GM03348 (cell line): ENCODE data around the gene CELF2.
A peak's percentile ranks its signal among the peaks of the same experiment; 100 is the strongest.

Source experiments
- DNase-seq: peaks from one replicate; pipeline ENCODE4 v3.0.0; 2012; ENCODE audit warnings: low spot score

Gene CELF2

DNA sequence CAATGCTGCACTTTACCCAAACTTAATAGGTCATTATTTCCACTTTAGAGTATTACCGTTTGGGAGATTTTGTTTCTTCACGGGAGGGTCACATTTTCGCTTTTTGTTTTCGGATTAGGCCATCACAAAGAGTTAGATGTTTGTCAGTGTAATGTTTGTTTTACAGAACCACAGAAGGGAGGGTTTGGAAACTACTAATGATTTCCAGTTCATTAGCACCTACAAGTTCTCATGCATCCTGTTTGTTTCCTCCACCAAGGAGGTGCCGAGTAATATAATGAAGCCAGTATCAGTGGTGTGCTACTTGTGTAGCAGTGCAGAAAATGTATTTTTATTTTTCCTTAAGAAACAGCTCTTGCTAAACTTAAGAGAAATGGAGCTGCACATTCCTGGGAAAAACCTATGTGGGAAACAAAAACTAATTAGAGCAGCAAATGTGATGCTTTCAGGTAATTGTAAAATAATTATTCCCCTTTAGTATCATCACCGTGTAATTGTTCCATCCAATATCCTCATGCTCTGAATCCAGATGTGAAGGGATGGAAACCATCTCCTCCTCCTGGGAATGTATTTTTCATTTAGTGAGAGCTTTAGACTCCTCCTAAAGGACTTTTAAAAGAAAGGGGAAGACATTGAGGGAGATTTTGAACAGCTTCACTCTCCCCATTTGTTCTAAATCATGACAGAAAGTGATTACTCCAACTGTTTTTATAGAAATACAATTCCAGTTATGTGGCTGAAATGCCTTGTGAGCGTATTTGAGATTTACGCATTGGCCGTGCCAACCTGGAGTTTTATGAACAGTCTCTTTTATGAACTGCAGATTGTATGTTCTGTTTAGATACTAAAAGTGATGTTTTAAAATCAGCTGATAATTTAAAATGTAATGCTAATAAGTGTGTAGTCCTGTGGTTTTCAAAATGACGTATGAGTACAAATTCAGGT lies 5.6 kb downstream of the CELF2 start:
- DNase-seq: no peak

- DNase-seq: peak; percentile 26
These were observed 6.9 kb downstream of the CELF2 start for GRCh38 chr10:11024596-11024995.

DNA sequence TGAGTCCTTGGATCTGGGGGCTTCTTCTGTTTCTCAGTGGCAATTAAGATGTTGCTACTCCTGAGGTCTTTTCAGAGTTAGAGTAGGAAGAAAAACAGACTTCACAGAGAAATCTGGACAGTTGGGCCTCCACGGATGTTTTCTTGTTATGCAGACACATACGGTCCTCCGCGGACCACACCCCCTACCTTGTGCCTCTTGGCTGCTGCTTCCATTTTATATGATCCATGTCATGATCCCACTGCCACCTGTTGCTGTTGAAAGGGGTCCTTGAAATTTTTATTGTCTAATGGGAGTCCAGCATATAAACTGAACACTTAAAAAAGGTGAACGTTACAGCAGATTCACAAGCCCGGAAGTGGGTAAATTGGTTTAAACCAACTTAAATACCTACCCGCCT lies 8.3 kb downstream of the CELF2 start:
- DNase-seq: no peak

GRCh38 chr10:11026773-11027172 lies 9.1 kb downstream of the CELF2 start:
- DNase-seq: peak; percentile 24

DNA sequence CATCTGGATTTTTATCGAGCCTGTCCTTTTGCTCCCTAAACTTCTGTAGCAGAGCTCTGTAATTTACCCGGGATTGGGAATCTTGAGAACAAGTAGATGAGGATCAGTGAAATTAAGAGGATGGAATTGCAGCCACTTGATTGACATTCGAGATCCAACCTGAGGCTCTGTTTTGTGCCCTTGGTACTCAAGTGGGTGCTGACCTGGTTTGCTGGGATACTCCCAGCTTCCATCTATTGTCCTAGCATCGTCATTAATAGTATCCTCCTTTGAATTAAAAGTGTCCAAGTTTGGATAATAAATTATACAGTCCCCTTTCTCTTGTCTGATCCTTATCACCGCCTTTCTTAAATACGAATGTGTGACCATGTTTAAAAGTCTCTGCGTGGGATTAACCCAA lies 17.1 kb downstream of the CELF2 start:
- DNase-seq: no peak

GRCh38 chr10:11035301-11035991 lies 17.8 kb downstream of the CELF2 start:
- peak; percentile 72 for DNase-seq

DNA sequence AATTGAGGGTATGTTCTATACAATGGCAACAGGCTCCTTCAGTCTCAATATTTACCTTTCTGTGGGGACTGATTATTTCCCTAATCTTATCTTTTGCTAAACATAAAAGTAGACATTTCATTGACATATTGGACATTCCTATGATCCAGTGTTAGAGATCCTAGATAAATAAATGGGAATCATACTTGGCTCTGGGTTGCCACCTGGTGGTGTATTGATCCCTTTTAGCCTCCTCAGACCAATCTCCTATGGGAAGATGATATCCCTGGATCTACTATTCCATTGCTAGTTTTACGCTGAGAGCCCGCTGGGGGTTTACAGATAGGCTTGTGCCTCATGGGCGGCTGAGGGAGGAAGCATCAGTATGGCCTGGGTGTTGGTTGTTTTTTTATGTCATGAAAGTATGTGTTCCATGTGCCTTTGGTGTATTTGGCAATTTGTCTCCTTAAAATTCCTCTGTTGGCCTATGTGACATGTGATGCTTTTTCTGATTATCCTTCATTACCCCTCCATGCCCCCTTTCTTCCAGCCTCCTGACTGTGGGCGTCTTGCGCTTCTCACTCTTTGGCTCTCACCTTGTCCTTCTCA lies 18.8 kb downstream of the CELF2 start:
- DNase-seq: peak; percentile 78

GRCh38 chr10:11037991-11038390 lies 20.3 kb downstream of the CELF2 start:
- no peak for DNase-seq

DNA sequence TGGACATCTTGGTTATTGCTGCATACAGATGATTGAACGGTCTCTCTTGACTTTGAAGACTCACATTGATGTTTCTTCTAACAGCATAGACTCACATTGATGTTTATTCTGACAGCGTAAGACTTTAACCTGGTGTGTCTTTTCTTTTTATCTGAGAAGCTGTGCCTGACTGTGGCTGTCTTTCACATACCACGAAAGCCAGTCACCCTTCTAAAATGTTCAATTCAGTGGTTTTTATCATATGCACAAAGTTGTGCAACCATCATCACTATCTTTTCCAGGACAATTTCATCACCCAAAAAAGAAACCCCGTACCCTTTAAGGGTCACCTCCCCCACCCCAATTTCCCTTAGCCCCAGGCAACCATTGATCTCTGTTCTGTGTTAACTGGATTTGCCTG lies 24.7 kb downstream of the CELF2 start:
- DNase-seq: no peak

DNA sequence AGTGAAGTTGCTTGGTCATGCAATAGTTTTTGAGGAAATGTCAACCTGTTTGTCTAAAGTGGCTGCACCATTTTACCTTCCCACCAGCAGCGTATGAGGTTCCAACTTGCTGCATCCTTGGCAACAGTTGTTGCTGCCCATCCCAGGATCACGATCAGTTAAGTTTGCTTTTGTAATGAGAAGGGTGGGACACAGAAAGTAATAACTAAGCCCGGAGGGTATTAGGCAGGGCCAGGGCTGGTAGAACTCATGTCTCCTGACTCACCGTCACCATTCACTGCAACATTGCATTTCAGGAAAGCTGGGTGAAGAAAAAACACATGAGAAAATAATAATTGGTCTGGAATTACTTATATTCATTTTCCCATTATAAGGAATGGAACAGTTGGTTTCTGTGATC lies 25.4 kb downstream of the CELF2 start:
- DNase-seq: no peak

- no peak for DNase-seq
These were observed 25.9 kb downstream of the CELF2 start for GRCh38 chr10:11043446-11044127.

GRCh38 chr10:11045487-11045886 lies 27.8 kb downstream of the CELF2 start:
- no peak for DNase-seq

GRCh38 chr10:11045995-11046775 lies 28.5 kb downstream of the CELF2 start:
- DNase-seq: no peak

- DNase-seq: no peak
These were observed 29.1 kb downstream of the CELF2 start for GRCh38 chr10:11046776-11047160.

GRCh38 chr10:11048707-11049278 lies 31.1 kb downstream of the CELF2 start:
- DNase-seq: no peak

GRCh38 chr10:11049806-11050205 lies 32.1 kb downstream of the CELF2 start:
- DNase-seq: no peak

- no peak for DNase-seq
These were observed 32.9 kb downstream of the CELF2 start for GRCh38 chr10:11050301-11051287.

DNA sequence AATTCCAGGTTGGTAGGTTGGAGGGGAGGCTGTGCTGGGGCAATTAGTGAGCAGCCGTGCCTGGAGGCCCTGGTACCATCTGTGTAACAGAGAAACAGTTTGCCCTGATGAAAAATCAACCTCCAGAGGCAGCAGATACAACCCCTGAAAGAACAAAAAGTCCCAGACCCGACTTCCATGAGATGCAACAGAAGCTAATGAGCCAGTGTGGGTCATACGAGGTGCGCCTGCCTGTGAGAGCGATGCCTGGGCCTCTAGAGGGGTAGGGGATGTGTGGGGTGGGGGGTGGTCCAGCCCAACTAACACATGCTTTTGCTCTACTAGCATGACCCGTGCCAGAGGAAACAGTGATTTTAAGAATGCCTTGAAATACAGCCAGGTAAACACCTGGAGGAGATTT lies 39.3 kb downstream of the CELF2 start:
- DNase-seq: no peak

DNA sequence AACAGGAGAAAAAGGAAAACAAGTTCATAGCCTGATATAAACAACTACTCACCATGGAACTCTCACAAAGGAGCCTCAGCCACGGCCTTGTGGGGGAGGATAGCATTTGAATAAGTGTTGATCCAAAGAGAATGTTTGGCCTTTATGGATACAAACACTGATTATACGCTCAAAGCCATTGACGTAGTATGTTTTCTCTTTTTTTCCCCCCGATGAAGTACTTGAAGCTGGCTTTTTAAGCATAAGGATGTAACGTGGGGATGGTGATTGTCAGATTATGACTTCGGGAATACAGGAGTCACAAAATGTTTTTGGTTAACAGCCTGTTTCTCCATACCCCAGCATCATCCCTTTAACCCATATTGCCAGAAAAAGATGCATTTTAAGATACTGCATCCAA lies 39.8 kb downstream of the CELF2 start:
- no peak for DNase-seq

DNA sequence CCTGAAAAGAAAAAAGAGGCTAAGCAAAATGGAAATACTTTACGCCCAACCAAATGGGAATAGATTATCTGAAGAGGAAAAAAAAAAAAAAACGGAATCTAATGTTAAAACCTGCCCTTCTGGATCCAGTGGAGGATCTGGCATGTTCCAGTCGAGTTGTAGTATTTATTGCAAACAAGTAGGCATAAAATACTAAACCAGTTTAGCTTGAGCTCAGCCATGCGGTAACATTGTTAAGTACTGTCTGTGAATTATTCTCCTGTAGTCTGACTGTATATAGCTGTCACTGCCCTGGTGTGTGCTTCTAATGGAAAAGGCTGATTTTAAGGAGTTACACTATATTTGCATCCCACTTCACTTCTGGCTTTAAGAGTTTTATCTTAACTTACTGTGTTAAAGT lies 40.3 kb downstream of the CELF2 start:
- DNase-seq: no peak
